GM13976 (cell line): ENCODE results near the gene PACC1.

ENCODE experiments used
- DNase-seq: peaks from one replicate; pipeline ENCODE4 v3.0.0; 2012; ENCODE audit warnings: low spot score
- in situ Hi-C: fragments of 300-500 bp; cut with MboI; formaldehyde crosslinking; loops from one replicate; pipeline ENCODE4 v1.12.0; 2022; ENCODE audit warnings: low sequenced_read_pairs, mixed read lengths, inconsistent platforms; ENCODE audit not compliant: unreplicated experiment
- TF ChIP-seq, protein P1 (sequence below): IDR thresholded peaks from 2 replicates; pipeline ENCODE4 v1.5.1; 2012; ENCODE audit warnings: borderline replicate concordance, mild to moderate bottlenecking; ENCODE audit not compliant: insufficient read depth; ENCODE audit errors: extremely low read depth, missing control alignments, control extremely low read depth

Gene PACC1

DNA sequence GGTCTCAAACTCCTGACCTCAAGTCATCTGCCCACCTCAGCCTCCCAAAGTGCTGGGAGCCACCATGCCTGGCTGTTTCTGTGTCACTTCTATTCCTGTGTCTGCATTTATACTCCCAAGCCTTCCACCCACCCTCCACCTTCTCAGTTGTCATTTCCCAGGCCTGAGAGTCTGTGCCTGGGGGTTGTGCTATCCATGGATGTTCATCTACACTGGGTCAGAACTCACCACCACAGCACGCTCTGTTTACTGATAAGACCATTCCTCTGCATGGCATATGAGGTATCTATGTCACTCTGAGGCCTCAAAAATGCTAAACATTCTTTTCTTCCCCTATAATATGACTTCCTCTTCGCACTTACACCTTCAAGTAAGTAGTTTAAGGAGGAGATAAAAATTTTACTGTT is 24.1 kb upstream of the PACC1 start:
- DNase-seq: no peak
- in situ Hi-C loops: no loop called here
- TF ChIP-seq, protein P1, sequence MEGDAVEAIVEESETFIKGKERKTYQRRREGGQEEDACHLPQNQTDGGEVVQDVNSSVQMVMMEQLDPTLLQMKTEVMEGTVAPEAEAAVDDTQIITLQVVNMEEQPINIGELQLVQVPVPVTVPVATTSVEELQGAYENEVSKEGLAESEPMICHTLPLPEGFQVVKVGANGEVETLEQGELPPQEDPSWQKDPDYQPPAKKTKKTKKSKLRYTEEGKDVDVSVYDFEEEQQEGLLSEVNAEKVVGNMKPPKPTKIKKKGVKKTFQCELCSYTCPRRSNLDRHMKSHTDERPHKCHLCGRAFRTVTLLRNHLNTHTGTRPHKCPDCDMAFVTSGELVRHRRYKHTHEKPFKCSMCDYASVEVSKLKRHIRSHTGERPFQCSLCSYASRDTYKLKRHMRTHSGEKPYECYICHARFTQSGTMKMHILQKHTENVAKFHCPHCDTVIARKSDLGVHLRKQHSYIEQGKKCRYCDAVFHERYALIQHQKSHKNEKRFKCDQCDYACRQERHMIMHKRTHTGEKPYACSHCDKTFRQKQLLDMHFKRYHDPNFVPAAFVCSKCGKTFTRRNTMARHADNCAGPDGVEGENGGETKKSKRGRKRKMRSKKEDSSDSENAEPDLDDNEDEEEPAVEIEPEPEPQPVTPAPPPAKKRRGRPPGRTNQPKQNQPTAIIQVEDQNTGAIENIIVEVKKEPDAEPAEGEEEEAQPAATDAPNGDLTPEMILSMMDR: no peak

DNA sequence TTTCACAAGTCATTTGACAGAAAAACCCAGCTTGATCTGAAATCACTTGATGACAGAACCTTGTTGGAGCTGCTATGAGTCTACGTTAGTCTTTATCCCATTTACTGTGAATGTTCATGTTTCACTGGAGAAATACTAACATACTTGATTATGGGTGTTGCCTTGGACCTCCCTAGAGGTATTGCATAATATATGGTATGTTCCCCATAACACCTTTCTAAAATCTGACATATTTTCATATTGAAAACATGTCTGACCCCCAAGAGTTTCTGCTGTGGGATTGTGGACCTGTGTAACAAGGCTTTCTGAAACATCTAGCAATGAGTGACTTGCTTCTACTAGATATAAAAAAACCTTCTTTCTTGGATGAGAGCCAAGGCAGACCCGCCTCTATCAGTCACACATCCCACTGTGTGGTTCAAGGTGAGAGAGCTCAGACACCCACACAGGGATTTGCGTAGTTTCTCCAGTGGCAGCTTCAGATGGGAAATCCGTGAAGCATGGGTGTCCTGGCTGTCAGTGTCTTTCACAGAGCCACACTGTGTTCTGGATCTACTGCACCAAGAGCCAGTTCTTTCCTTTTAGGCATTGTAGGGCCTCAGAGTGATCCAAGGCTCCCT is 22.6 kb upstream of the PACC1 start:
- TF ChIP-seq, protein P1: no peak
- in situ Hi-C loops: no loop called here
- no peak for DNase-seq

DNA sequence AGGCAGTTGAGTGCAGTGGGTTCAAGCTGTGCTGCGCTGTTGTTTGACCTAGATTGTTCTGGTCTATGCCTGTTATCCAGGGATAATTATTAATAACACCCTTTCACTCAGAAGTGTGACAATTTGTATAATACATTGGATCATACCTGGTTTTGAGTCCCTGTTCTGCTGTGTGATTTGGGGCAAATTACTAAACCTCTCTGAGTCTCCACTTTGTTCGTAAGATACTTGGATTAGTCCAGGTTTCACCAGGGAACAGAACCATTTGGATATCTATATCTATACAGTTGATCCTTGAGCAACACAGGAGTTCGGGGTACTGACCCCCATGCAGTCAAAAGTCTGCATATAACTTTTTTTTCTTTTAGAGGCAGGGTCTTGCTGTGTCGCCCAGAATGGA is 20.3 kb upstream of the PACC1 start:
- no peak for DNase-seq
- TF ChIP-seq, protein P1: no peak
- in situ Hi-C loops: no loop called here

DNA sequence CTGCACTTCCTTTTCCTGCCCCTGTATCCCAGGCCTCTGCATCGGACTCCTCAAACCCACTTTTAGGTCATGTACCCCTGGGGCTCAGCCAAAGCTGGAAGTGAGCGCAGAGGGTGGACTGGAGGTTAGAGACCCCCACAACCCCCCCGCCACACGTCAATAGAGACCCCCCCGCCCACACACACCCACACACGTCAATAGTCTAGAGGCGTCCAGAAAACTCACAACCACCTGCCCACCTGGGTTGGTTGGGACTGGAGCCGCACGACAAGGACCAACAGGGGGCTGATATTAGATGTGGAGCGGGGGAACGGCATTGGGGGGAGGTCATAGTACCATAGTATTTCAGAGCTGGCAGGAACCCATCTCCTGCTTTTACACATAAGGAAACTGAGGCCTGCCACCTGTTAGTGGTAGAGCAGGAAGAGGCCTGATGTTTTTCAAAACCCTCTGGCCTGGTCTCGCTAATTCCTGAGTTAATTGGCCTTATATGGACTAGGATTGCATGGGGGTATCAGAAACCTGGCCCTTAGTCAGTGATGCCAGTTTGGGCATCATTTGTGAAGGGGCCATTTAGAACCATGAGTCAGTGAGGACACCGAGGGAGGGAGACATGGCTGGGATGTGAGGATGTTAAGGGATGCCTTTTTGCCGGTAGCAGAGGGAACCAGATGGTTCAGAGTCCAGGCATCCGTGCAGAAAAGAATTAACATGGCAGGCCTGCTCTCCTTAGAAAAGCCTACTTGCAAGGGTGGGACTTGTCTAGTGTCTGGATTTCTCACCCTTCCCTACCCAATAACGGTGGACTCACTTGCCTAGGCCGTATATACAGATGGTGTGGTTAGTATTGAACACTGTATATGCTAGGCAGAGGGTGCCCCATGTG is 19.1 kb upstream of the PACC1 start:
- in situ Hi-C loops: no loop called here
- no peak for DNase-seq
- TF ChIP-seq, protein P1: no peak

DNA sequence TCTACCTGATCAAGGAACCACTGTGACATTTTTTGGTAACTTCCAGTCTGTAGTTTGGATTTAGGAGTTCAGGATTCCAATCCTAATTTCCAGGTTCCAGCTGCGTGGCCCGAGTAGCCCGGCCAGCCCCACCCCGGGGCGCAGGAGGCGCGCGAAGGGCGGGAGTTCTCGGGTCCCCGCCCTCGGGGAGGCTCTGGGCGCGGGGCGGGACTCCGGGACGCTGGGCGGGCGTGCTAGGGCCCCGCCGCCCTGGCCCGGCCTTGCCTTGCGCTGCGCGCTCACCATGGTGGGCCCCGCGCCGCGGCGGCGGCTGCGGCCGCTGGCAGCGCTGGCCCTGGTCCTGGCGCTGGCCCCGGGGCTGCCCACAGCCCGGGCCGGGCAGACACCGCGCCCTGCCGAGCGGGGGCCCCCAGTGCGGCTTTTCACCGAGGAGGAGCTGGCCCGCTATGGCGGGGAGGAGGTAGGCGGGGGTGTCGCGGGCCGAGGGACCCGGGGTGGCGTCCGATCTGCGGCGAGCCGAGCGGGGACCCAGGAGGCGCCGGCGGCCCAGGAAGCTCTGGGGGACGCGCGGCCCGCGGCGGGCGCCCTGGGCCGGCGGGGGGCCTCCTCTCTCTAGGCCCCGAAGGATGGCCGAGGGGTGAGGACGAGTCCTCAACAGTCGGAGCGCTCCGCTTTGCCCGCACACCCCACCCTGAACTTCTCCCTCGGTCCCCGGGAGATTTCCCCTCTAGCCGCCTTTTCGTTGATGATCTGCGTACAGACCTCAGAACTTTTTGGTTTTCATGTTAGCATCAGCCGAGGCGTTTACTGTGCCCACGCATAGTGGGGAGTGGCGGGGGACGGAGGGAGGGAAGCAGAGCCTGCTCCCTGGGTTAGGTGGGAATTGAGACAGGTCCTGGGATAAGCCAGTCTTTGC is 18.2 kb upstream of the PACC1 start, which contains the start of gene NENF:
Gene NENF, plus strand, starts transcription at position 260 of the 916 bp plus-strand sequence. Its CDS starts 24 bp downstream, at position 284.
- TF ChIP-seq, protein P1: no peak
- in situ Hi-C loops: no loop called here
- peak; percentile 97 for DNase-seq

DNA sequence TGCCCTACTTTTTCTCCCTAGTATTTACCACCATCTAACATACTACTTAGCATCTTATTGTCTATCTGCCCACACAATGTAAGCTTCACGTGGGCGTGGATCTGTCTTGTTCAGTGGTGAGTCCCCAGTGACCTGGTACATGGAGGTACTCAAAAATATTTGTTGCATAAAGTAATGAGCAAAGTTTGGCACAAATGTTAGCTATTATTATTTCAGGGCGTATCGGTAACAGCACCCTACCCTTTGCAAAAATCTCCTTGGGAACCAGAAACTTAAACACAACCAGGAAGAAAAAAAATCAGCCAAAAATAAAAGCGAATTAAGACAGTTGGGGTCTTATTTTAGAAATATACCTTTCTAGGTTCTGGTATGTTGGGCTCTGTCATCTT is 17.6 kb upstream of the PACC1 start:
- TF ChIP-seq, protein P1: no peak
- no peak for DNase-seq
- in situ Hi-C loops: no loop called here
